ENCODE results near the gene PLCB3. TPM values are rescaled to one million over a fixed set of nuclear protein-coding genes. Genes with fewer than 3 reads are reported as not detected.

The PLCB3 gene
- total RNA-seq, 6 experiments from 2014 or later: 5.4 to 8.0 (median 6.7) TPM

DNA sequence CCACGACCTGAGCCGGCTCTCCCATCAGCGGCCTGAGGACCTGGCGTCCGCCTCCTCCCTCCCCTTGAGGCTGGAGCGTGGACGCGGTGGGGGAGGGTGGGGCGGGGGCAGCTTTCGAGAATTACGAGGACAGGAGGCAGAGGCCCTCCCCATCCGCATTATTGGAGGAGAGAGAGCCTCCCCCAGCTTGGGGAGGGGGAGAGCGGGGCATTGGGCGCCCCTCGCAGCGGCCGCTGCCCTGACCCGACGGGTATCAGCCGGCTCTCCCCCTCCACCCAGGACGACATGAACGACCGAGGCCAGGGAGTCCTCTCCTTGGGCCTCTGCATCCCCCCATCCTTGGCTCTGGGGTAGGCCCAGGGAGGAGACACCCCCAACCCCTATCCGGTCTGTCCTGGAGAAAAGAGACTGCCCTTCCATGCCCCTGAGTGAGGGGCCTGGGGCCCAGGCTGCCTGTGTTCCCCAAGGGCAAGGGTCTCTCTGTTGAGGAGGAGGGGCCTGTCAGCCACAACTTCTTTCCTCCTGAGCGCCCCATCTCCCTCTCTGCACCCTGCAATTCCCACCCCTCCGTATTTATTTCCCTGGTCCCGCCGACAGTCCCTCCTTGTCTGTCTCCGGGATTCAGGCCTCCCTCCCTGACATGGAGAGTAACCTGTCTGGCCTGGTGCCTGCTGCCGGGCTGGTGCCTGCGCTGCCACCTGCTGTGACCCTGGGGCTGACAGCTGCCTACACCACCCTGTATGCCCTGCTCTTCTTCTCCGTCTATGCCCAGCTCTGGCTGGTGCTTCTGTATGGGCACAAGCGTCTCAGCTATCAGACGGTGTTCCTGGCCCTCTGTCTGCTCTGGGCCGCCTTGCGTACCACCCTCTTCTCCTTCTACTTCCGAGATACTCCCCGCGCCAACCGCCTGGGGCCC is 34.8 kb downstream of the PLCB3 start:
- ATAC-seq: peak in 3 of 4 donors; percentile 19 to 40 (median 35)
- peak; percentile 74 to 80 (median 80) for DNase-seq
- H3K27ac ChIP-seq: peak overlapping the region; percentile 68 to 95 (median 83)
- no peaks in the 10 kb centered on the region for H3K36me3 ChIP-seq
- 33% methylated on average over 21 of the region's 40 CpGs for WGBS (ENCODE audit: insufficient coverage, low coverage, low lambda C conversion rate, missing lambda C conversion rate)
- peak overlapping the region; percentile 65 to 96 (median 93) for H3K4me3 ChIP-seq
- no peaks in the 10 kb centered on the region for H3K9me3 ChIP-seq
- TF ChIP-seq POLR2A (IDR thresholded peaks at IDR 0.05): no peak
- TF ChIP-seq, protein P1, sequence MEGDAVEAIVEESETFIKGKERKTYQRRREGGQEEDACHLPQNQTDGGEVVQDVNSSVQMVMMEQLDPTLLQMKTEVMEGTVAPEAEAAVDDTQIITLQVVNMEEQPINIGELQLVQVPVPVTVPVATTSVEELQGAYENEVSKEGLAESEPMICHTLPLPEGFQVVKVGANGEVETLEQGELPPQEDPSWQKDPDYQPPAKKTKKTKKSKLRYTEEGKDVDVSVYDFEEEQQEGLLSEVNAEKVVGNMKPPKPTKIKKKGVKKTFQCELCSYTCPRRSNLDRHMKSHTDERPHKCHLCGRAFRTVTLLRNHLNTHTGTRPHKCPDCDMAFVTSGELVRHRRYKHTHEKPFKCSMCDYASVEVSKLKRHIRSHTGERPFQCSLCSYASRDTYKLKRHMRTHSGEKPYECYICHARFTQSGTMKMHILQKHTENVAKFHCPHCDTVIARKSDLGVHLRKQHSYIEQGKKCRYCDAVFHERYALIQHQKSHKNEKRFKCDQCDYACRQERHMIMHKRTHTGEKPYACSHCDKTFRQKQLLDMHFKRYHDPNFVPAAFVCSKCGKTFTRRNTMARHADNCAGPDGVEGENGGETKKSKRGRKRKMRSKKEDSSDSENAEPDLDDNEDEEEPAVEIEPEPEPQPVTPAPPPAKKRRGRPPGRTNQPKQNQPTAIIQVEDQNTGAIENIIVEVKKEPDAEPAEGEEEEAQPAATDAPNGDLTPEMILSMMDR (IDR thresholded peaks at IDR 0.05): peak in 1 of 4 donors; percentile 20
- H3K4me1 ChIP-seq: peaks cover 0 to 12% (median 6%) of the 10 kb centered on the region in 4 donors
- intact Hi-C loops (cut with DNase I): no loop called here
- no peaks in the 10 kb centered on the region for H3K27me3 ChIP-seq

DNA sequence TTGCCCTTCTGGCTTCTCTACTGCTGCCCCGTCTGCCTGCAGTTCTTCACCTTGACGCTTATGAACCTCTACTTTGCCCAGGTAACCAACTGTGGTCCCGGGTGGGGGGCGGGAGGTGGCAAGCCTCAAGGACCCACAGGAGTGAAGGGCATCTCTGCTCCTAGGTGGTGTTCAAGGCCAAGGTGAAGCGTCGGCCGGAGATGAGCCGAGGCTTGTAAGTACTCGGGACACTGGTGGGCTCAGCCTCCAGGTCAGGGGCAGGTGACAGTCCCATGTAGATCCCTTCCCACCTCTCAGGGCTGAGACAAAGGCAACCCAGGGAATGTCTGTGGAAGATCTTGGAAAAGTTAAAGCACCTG is 35.5 kb downstream of the PLCB3 start:
- Histone ChIP-seq H3K9me3 (no peaks in the 10 kb centered on the region), H3K4me3 (no peak overlapping the region), H3K27me3 (no peaks in the 10 kb centered on the region), H3K27ac (no peak overlapping the region), H3K4me1 (peaks cover 0 to 18% (median 6%) of the 10 kb centered on the region in 4 donors), H3K36me3 (no peaks in the 10 kb centered on the region)
- WGBS (ENCODE audit: insufficient coverage, low coverage, low lambda C conversion rate, missing lambda C conversion rate): 69% methylated on average over 2 of the region's 9 CpGs
- no peak for ATAC-seq
- intact Hi-C loops (cut with DNase I): no loop called here
- no peak for DNase-seq
- TF ChIP-seq POLR2A (IDR thresholded peaks at IDR 0.05): no peak
- TF ChIP-seq, protein P1 (IDR thresholded peaks at IDR 0.05): no peak

DNA sequence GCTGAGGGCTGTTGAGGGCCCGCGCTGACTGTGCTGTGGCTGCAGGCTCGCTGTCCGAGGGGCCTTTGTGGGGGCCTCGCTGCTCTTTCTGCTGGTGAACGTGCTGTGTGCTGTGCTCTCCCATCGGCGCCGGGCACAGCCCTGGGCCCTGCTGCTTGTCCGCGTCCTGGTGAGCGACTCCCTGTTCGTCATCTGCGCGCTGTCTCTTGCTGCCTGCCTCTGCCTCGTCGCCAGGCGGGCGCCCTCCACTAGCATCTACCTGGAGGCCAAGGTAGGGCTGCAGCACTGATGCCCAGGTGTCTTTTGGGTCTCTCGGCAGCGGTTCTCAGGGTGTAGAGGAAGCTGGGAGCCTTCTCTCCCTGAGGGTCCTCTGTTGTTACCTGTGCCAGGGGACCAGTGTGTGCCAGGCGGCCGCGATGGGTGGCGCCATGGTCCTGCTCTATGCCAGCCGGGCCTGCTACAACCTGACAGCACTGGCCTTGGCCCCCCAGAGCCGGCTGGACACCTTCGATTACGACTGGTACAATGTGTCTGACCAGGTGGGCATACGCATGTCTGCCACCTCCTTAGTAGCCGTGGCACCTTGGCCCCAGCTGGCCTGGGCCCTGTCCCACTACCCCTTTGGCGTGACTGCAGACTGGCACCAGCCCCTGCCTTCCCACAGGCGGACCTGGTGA is 36.5 kb downstream of the PLCB3 start:
- Histone ChIP-seq H3K27me3 (peaks cover 0 to 4% of the 10 kb centered on the region in 2 donors), H3K4me3 (no peak overlapping the region), H3K36me3 (no peaks in the 10 kb centered on the region), H3K9me3 (no peaks in the 10 kb centered on the region), H3K27ac (no peak overlapping the region), H3K4me1 (peaks cover 0 to 24% (median 6%) of the 10 kb centered on the region in 4 donors)
- ATAC-seq: no peak
- TF ChIP-seq POLR2A (IDR thresholded peaks at IDR 0.05): no peak
- TF ChIP-seq, protein P1 (IDR thresholded peaks at IDR 0.05): no peak
- intact Hi-C loops (cut with DNase I): no loop called here
- WGBS (ENCODE audit: insufficient coverage, low coverage, low lambda C conversion rate, missing lambda C conversion rate): 91% methylated on average over 6 of the region's 33 CpGs
- DNase-seq: no peak

DNA sequence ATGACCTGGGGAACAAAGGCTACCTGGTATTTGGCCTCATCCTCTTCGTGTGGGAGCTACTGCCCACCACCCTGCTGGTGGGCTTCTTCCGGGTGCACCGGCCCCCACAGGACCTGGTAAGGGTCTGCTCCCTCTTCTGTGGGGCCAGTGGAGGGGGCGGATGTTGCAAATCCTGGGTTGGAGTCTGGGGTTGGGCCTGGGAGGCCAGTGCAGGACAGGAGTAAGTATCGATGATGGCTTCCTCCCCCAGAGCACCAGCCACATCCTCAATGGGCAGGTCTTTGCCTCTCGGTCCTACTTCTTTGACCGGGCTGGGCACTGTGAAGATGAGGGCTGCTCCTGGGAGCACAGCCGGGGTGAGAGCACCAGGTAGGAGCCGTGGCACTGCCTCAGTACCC is 37.0 kb downstream of the PLCB3 start:
- Histone ChIP-seq H3K27me3 (peaks cover 0 to 5% of the 10 kb centered on the region in 2 donors), H3K4me1 (peaks cover 0 to 24% (median 6%) of the 10 kb centered on the region in 4 donors), H3K36me3 (no peaks in the 10 kb centered on the region), H3K9me3 (no peaks in the 10 kb centered on the region), H3K27ac (no peak overlapping the region), H3K4me3 (no peak overlapping the region)
- ATAC-seq (no peak), DNase-seq (no peak)
- TF ChIP-seq, protein P1 (IDR thresholded peaks at IDR 0.05): no peak
- no peak for TF ChIP-seq POLR2A (IDR thresholded peaks at IDR 0.05)
- intact Hi-C loops (cut with DNase I): no loop called here
- no CpG with 5 or more reads among the region's 9 CpGs for WGBS (ENCODE audit: insufficient coverage, low coverage, low lambda C conversion rate, missing lambda C conversion rate)

Measured in right lobe of liver (tissue), 6 donors.